ENCODE data around the gene FAM47E. TPM values are rescaled to one million over a fixed set of nuclear protein-coding genes. Genes with fewer than 3 reads are reported as not detected.

Gene FAM47E
- total RNA-seq, 4 donors from 2014 or later = 5.6 to 13.7 (median 7.4) TPM

GRCh38 chr4:76292730-76293129 is 41.2 kb downstream of the FAM47E start:
- TF ChIP-seq, protein P1, sequence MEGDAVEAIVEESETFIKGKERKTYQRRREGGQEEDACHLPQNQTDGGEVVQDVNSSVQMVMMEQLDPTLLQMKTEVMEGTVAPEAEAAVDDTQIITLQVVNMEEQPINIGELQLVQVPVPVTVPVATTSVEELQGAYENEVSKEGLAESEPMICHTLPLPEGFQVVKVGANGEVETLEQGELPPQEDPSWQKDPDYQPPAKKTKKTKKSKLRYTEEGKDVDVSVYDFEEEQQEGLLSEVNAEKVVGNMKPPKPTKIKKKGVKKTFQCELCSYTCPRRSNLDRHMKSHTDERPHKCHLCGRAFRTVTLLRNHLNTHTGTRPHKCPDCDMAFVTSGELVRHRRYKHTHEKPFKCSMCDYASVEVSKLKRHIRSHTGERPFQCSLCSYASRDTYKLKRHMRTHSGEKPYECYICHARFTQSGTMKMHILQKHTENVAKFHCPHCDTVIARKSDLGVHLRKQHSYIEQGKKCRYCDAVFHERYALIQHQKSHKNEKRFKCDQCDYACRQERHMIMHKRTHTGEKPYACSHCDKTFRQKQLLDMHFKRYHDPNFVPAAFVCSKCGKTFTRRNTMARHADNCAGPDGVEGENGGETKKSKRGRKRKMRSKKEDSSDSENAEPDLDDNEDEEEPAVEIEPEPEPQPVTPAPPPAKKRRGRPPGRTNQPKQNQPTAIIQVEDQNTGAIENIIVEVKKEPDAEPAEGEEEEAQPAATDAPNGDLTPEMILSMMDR (IDR thresholded peaks at IDR 0.05; ENCODE audit: low read depth) = no peak

- TF ChIP-seq, protein P1 (IDR thresholded peaks at IDR 0.05; ENCODE audit: low read depth) = no peak
These were observed 42.3 kb downstream of the FAM47E start for GRCh38 chr4:76293772-76294171.

DNA sequence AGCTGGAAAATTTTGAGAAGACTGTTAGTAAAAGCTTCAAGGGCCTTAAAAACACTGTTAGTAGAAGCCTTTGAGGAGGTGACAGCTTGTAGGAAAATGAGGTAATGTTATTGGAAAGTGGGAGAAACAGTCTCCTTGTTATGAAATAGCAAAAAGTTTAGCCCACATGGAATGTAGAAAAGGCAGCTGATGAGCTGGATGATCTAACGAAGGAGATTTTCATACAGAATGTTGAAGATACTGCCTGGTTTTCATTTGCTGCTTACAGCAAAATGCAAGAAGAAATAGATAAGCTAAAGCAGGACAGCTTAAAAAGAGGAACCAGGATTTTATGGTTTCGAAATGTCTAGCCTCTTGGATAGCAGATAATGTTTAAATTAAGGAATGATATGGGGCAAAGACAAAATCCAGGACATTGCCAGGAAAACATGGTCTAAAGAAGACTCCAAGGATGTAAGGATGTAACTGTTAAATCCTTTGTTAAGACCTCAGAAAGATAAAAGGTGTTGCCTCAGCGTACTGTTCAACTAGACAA is 44.8 kb downstream of the FAM47E start:
- TF ChIP-seq, protein P1 (IDR thresholded peaks at IDR 0.05; ENCODE audit: low read depth) = no peak

DNA sequence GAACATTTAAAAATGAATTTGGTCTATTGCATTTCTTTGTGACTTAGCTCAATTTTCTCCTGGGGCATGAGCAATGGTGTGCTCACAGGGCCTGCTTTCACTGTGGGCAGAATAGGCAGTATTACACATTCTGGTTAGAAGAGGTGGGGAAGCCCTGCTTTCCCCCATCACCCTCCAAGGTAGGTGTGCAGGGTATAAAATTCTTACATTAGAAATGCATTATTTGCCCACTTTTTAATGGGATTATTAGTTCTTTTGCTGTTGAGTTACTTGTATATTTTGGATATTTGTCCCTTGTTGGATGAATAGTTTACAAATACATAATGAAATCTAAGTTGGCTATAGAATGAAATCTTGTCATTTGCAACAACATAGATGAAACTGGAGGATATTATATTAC is 46.7 kb downstream of the FAM47E start:
- TF ChIP-seq, protein P1 (IDR thresholded peaks at IDR 0.05; ENCODE audit: low read depth) = no peak

- TF ChIP-seq, protein P1 (IDR thresholded peaks at IDR 0.05; ENCODE audit: low read depth) = no peak
These were observed 48.5 kb downstream of the FAM47E start for GRCh38 chr4:76300012-76300411.

GRCh38 chr4:76301068-76301774 is 49.7 kb downstream of the FAM47E start:
- TF ChIP-seq, protein P1 (IDR thresholded peaks at IDR 0.05; ENCODE audit: low read depth) = no peak

DNA sequence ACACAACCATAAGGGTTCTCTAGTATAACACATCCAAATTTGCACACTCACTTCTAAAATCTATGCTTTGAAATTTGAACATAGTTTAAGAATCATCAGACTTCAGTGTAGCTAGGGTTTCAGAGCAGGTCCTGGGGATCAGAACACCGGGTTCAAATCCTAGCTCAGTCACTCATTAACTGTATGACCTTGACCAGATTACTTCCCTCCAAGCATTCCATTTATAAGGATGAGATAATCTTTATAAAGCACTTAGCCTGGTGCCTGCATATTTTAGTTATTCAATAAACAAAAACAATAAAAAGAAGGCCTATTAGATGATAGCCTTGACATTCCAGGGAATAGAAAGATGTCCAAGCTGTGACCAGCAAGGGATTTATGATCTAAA is 50.2 kb downstream of the FAM47E start:
- TF ChIP-seq, protein P1 (IDR thresholded peaks at IDR 0.05; ENCODE audit: low read depth) = no peak
